Calu3 (cell line): ENCODE measurements around the gene C1orf21. TPM values are rescaled to one million over a fixed set of nuclear protein-coding genes. Genes with fewer than 3 reads are reported as not detected.

Experiments
- BruUV-seq: library from RNA; stranded (reverse); fragments of 400-500 nt; replicated peaks from 2 replicates; lab custom pipeline; 2021; lab: Mats Ljungman, UMichigan
- CTCF ChIA-PET: fragments of 300-600 bp; sonication (Branson Sonifier 250); formaldehyde crosslinking; loops from one replicate; lab custom pipeline; 2022; ENCODE audit warnings: antibody characterized with exemption; lab: Charles Lee
- DNase-seq: peaks from one replicate; pipeline ENCODE4 v3.0.0; 2022
- H3K27ac Mint-ChIP-seq: one replicate; pipeline ENCODE4 v1.8.0; 2022; ENCODE audit warnings: mixed read lengths; ENCODE audit not compliant: unreplicated experiment
- H3K27me3 Mint-ChIP-seq: one replicate; pipeline ENCODE4 v1.8.0; 2022; ENCODE audit warnings: mixed read lengths; ENCODE audit not compliant: unreplicated experiment
- H3K36me3 Mint-ChIP-seq: one replicate; pipeline ENCODE4 v1.8.0; 2022; ENCODE audit warnings: mild to moderate bottlenecking, moderate library complexity, mixed read lengths; ENCODE audit not compliant: insufficient read depth, unreplicated experiment
- H3K4me1 Mint-ChIP-seq: one replicate; pipeline ENCODE4 v1.8.0; 2022; ENCODE audit warnings: mild to moderate bottlenecking, low read depth, mixed read lengths; ENCODE audit not compliant: unreplicated experiment
- H3K4me3 Mint-ChIP-seq: one replicate; pipeline ENCODE4 v1.8.0; 2022; ENCODE audit warnings: mild to moderate bottlenecking, low read depth, moderate library complexity, mixed read lengths; ENCODE audit not compliant: unreplicated experiment
- H3K9me3 Mint-ChIP-seq: one replicate; pipeline ENCODE4 v1.8.0; 2022; ENCODE audit warnings: low read depth, mixed read lengths; ENCODE audit not compliant: unreplicated experiment
- intact Hi-C: fragments of 100-400 bp; cut with micrococcal nuclease; formaldehyde crosslinking; loops from one replicate; pipeline ENCODE4 v1.10.0; 2022; ENCODE audit not compliant: unreplicated experiment
- total RNA-seq: library from RNA; stranded (reverse); gene quantifications from 2 replicates; pipeline ENCODE4 v1.2.3, GENCODE V29; 2022
- TF ChIP-seq, protein P1 (sequence below): fragments of 200-600 bp; IDR thresholded peaks from one replicate; pipeline ENCODE4 v1.8.0; 2022; ENCODE audit warnings: antibody characterized with exemption; ENCODE audit not compliant: unreplicated experiment

The C1orf21 gene
- total RNA-seq, 1 experiment from 2014 or later = 20.6 TPM

DNA sequence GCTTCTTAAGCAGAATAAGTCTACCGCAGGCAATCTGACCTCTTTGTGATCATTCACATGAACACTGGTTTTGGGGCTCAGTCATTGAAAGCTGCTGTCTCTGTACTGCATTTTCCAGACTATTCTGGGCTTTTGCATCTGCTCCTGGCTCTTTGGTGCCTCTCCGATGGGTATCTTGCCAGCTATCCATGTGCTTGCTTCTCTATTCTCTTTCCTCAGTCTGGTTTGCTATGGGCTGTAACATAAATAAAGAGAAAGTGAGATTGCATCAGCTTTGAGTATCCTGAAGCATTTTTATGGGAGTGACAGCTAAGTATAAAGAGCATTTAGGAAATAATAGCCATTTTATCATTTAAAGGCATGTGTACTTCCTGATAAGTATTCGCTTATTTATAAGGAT, 70.7 kb downstream of the C1orf21 start:
- TF ChIP-seq, protein P1, sequence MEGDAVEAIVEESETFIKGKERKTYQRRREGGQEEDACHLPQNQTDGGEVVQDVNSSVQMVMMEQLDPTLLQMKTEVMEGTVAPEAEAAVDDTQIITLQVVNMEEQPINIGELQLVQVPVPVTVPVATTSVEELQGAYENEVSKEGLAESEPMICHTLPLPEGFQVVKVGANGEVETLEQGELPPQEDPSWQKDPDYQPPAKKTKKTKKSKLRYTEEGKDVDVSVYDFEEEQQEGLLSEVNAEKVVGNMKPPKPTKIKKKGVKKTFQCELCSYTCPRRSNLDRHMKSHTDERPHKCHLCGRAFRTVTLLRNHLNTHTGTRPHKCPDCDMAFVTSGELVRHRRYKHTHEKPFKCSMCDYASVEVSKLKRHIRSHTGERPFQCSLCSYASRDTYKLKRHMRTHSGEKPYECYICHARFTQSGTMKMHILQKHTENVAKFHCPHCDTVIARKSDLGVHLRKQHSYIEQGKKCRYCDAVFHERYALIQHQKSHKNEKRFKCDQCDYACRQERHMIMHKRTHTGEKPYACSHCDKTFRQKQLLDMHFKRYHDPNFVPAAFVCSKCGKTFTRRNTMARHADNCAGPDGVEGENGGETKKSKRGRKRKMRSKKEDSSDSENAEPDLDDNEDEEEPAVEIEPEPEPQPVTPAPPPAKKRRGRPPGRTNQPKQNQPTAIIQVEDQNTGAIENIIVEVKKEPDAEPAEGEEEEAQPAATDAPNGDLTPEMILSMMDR = no peak
- no TSS peak for BruUV-seq
- H3K27ac Mint-ChIP-seq = no peak overlapping the region
- H3K4me1 Mint-ChIP-seq = peaks cover 13% of the 10 kb centered on the region
- CTCF ChIA-PET = no interaction called here
- intact Hi-C loops = no loop called here
- H3K27me3 Mint-ChIP-seq = no peaks in the 10 kb centered on the region
- H3K4me3 Mint-ChIP-seq = no peak overlapping the region
- peaks cover 2% of the 10 kb centered on the region for H3K9me3 Mint-ChIP-seq
- no peak for DNase-seq
- no peaks in the 10 kb centered on the region for H3K36me3 Mint-ChIP-seq

DNA sequence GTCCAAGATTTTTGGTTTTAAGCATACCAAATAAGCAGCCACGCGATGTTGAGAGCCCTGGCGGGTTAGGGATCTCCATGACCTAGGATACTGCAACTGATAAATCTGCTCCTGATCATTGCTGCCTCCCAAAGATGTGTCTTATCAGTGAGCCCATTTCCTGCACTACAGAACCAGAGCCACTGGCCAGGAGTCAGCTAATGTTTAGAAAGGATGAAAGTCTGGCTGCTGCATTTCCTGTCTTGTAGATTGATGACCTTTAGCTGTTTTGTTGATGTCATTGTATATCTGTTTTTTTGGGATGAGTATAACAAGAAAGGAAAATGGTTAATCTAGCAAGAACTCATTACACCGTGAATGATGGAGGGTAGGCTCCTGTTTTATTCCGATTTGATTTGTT, 74.5 kb downstream of the C1orf21 start:
- DNase-seq = no peak
- CTCF ChIA-PET = no interaction called here
- Mint-ChIP-seq H3K36me3 (no peaks in the 10 kb centered on the region), H3K27ac (no peak overlapping the region), H3K9me3 (peaks cover 2% of the 10 kb centered on the region), H3K27me3 (no peaks in the 10 kb centered on the region), H3K4me1 (peaks cover 7% of the 10 kb centered on the region), H3K4me3 (no peak overlapping the region)
- intact Hi-C loops = no loop called here
- no TSS peak for BruUV-seq
- TF ChIP-seq, protein P1 = no peak

- no peak overlapping the region for H3K4me3 Mint-ChIP-seq
- DNase-seq = no peak
- H3K4me1 Mint-ChIP-seq = no peaks in the 10 kb centered on the region
- intact Hi-C loops = no loop called here
- CTCF ChIA-PET = no interaction called here
- peaks cover 2% of the 10 kb centered on the region for H3K9me3 Mint-ChIP-seq
- H3K27me3 Mint-ChIP-seq = no peaks in the 10 kb centered on the region
- no peaks in the 10 kb centered on the region for H3K36me3 Mint-ChIP-seq
- BruUV-seq = no TSS peak
- no peak overlapping the region for H3K27ac Mint-ChIP-seq
- TF ChIP-seq, protein P1 = no peak
Observed at GRCh38 chr1:184462155-184462554, 75.3 kb downstream of the C1orf21 start.

GRCh38 chr1:184462990-184463389, 76.2 kb downstream of the C1orf21 start:
- H3K4me1 Mint-ChIP-seq = no peaks in the 10 kb centered on the region
- no TSS peak for BruUV-seq
- no peaks in the 10 kb centered on the region for H3K27me3 Mint-ChIP-seq
- TF ChIP-seq, protein P1 = no peak
- DNase-seq = no peak
- no peak overlapping the region for H3K4me3 Mint-ChIP-seq
- intact Hi-C loops = no loop called here
- CTCF ChIA-PET = interaction anchor here (0.6 to 0.7 kb wide), 2 partner anchors 11 to 713 kb away, joined by 4 to 5 read pairs; no protein-coding TSS in a partner anchor
- H3K27ac Mint-ChIP-seq = no peak overlapping the region
- H3K36me3 Mint-ChIP-seq = no peaks in the 10 kb centered on the region
- peaks cover 2% of the 10 kb centered on the region for H3K9me3 Mint-ChIP-seq
